Ishikawa (cell line): Measurements from ENCODE around the gene VPS54.

ENCODE experiments used
- CEBPB ChIP-seq: IDR thresholded peaks from 2 replicates; pipeline ENCODE4 v1.6.1; 2012
- CREB1 ChIP-seq: IDR thresholded peaks from 2 replicates; pipeline ENCODE4 v1.6.1; 2012; ENCODE audit warnings: low read depth
- EGR1 ChIP-seq: IDR thresholded peaks from 2 replicates; pipeline ENCODE4 v1.6.1; 2012
- EP300 ChIP-seq: IDR thresholded peaks from 2 replicates; pipeline ENCODE4 v1.6.1; 2012; ENCODE audit warnings: borderline replicate concordance
- FOXM1 ChIP-seq: IDR thresholded peaks from 2 replicates; pipeline ENCODE4 v1.6.1; 2012; ENCODE audit warnings: low read depth, borderline replicate concordance
- NFIC ChIP-seq: IDR thresholded peaks from 2 replicates; pipeline ENCODE4 v1.6.1; 2012
- RAD21 ChIP-seq: IDR thresholded peaks from 2 replicates; pipeline ENCODE4 v1.6.1; 2012; ENCODE audit warnings: low read depth
- TAF1 ChIP-seq: IDR thresholded peaks from 2 replicates; pipeline ENCODE4 v1.6.1; 2012; ENCODE audit warnings: low read depth, mild to moderate bottlenecking
- TCF12 ChIP-seq: IDR thresholded peaks from 2 replicates; pipeline ENCODE4 v1.6.1; 2012; ENCODE audit warnings: low read depth
- TEAD4 ChIP-seq: IDR thresholded peaks from 2 replicates; pipeline ENCODE4 v1.6.1; 2012
- YY1 ChIP-seq: IDR thresholded peaks from 2 replicates; pipeline ENCODE4 v1.6.1; 2012; ENCODE audit warnings: low read depth
- ZBTB7A ChIP-seq: IDR thresholded peaks from 2 replicates; pipeline ENCODE4 v1.6.1; 2012; ENCODE audit warnings: low read depth
- TF ChIP-seq, protein P1 (sequence below): IDR thresholded peaks from 2 replicates; pipeline ENCODE4 v1.6.1; 2012
- TF ChIP-seq, protein P2 (sequence below): IDR thresholded peaks from 2 replicates; pipeline ENCODE4 v1.6.1; 2012; ENCODE audit warnings: low read depth, mild to moderate bottlenecking
- TF ChIP-seq, protein P3 (sequence below): IDR thresholded peaks from 2 replicates; pipeline ENCODE4 v1.6.1; 2012

VPS54 gene

DNA sequence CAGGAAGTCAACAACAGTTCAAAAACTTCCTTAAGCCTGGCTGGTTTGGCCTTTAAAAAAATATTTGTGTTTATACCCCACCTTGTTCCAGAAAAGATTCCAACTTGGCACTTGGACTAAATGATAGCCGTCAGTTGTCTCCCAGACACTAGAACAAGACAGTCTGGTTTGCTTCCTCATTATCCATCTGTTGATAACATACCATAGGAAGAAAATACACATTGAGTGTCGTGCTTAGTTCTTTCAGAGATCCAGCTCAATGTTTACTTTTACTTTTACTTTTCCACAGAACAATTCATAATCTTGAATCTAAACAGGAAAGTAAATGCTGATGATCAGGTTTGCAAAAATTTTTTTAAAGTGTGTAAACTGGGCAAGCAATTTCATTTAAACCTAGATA lies 2.4 kb upstream of the VPS54 start:
- no peak for TF ChIP-seq CREB1
- no peak for TF ChIP-seq NFIC
- no peak for TF ChIP-seq CEBPB
- TF ChIP-seq YY1: no peak
- no peak for TF ChIP-seq TEAD4
- TF ChIP-seq, protein P1, sequence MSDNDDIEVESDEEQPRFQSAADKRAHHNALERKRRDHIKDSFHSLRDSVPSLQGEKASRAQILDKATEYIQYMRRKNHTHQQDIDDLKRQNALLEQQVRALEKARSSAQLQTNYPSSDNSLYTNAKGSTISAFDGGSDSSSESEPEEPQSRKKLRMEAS: no peak
- TF ChIP-seq, protein P2, sequence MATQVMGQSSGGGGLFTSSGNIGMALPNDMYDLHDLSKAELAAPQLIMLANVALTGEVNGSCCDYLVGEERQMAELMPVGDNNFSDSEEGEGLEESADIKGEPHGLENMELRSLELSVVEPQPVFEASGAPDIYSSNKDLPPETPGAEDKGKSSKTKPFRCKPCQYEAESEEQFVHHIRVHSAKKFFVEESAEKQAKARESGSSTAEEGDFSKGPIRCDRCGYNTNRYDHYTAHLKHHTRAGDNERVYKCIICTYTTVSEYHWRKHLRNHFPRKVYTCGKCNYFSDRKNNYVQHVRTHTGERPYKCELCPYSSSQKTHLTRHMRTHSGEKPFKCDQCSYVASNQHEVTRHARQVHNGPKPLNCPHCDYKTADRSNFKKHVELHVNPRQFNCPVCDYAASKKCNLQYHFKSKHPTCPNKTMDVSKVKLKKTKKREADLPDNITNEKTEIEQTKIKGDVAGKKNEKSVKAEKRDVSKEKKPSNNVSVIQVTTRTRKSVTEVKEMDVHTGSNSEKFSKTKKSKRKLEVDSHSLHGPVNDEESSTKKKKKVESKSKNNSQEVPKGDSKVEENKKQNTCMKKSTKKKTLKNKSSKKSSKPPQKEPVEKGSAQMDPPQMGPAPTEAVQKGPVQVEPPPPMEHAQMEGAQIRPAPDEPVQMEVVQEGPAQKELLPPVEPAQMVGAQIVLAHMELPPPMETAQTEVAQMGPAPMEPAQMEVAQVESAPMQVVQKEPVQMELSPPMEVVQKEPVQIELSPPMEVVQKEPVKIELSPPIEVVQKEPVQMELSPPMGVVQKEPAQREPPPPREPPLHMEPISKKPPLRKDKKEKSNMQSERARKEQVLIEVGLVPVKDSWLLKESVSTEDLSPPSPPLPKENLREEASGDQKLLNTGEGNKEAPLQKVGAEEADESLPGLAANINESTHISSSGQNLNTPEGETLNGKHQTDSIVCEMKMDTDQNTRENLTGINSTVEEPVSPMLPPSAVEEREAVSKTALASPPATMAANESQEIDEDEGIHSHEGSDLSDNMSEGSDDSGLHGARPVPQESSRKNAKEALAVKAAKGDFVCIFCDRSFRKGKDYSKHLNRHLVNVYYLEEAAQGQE: no peak
- TF ChIP-seq EP300: no peak
- no peak for TF ChIP-seq TAF1
- no peak for TF ChIP-seq ZBTB7A

DNA sequence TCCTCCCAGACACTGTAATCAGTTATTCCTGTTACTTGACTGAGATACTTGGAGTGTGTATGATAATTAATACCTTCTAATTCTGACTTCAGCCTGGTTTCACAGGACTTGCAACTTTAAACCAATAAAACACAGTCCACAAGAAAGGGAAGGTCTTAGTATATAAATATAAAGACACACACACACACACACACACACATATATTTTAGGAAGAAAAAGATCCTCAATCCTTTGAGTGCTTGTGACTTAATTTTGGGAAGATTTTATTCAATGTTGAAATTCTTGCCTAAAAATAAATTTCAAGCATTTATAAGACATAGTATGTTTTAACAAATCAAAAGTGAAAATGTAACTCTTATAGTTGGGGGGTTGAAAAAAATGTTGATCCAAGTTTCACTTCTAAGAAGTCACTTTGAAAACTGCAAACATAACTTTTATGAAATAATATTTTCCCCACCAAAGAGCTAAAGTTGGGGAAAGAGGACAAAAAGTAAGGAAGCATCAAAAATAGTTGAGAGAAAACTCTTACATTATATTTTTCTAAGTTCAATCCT lies 824 bp upstream of the VPS54 start:
- TF ChIP-seq RAD21: no peak
- TF ChIP-seq, protein P3, sequence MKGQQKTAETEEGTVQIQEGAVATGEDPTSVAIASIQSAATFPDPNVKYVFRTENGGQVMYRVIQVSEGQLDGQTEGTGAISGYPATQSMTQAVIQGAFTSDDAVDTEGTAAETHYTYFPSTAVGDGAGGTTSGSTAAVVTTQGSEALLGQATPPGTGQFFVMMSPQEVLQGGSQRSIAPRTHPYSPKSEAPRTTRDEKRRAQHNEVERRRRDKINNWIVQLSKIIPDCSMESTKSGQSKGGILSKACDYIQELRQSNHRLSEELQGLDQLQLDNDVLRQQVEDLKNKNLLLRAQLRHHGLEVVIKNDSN: no peak
- no peak for TF ChIP-seq CEBPB
- TF ChIP-seq NFIC: no peak
- no peak for TF ChIP-seq FOXM1
- no peak for TF ChIP-seq TAF1
- TF ChIP-seq, protein P2: no peak
- TF ChIP-seq EP300: no peak
- no peak for TF ChIP-seq CREB1
- no peak for TF ChIP-seq EGR1
- TF ChIP-seq ZBTB7A: no peak
- TF ChIP-seq TEAD4: no peak
- TF ChIP-seq TCF12: no peak
- TF ChIP-seq YY1: no peak
- TF ChIP-seq, protein P1: no peak

DNA sequence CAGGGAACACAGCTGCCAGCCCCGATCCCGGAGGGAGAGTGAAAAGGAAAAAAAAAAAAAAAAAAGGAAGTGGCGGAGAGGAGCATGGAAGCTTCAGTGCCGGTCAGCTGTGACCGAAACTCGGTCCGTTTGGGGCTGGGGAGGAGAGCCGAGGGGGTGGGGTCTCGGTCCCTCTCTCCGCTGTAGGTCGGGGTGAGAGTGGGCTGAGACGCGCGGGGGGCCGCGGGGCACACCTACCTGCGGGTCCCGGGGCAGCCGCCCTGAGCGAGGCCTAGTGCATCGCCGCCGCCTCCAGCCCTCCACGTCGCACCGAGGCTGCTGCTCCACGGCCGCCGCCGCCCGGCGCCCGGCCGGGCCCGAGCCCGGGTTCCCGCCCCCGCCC lies 536 bp downstream of the VPS54 start:
- TF ChIP-seq TAF1 (no peak), FOXM1 (no peak), EP300 (no peak), YY1 (no peak), NFIC (no peak), TCF12 (no peak), CEBPB (no peak), EGR1 (no peak), CREB1 (no peak), TEAD4 (no peak), RAD21 (no peak), ZBTB7A (no peak)
- TF ChIP-seq, protein P2: no peak
- TF ChIP-seq, protein P1: no peak; the same call in 1 of the 2 replicates

DNA sequence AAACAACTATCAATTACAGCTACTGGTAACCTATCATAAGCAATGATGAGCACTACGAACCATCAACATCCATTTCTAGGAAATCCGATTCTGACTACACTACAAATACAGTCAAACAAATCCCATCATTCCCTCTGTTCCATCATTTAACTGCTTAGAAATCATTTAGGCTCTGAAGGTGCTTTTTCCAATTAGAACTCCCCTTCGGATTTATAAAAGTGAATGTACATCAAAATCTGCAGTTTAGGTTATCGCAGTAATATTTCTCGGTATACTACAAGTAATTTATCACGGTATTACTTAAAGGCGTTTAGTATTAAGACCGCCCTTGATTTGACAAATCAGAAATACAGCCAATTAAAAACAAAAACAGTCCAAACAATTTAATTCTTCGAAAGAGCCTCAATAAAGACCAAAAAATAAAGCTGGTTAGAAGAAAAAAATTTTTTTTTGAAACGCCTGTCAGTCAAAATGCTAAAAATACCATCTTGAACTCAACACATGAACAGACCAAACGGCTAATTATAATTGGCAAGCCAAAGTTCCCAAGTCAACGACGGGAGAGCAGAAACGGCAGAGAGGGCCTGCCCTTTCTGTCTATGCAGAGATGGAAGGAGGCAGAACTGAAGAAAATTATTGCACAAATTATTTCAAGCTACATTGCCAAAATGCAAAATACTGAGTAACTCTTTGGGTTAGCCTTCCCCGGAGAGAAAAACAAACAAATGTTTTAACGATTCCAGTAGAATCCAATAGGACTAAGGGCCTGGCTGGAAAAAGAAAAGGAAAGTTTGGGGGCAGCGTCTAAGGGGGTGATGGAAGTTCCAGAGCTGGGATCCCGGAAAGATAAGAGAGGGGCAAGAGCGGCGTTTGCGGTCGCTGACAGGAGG lies 1.2 kb downstream of the VPS54 start:
- TF ChIP-seq, protein P3: no peak
